ENCODE data around the gene GNAQ.

- no peak for TF ChIP-seq POLR2AphosphoS5 (IDR thresholded peaks at IDR 0.05; ENCODE audit: low read depth, low read length)
- no peak for TF ChIP-seq CTCF (IDR thresholded peaks at IDR 0.05)
- TF ChIP-seq JUND (IDR thresholded peaks at IDR 0.05): no peak
- no peak for TF ChIP-seq USF2 (IDR thresholded peaks at IDR 0.05; ENCODE audit: borderline replicate concordance, low read depth, low read length)
- no peak for TF ChIP-seq EP300 (IDR thresholded peaks at IDR 0.05; ENCODE audit: borderline replicate concordance in 1 of 2, low read depth in 1 of 2, low read length in 1 of 2)
- peak; percentile 32; the same call in 1 of the 2 replicates for TF ChIP-seq TEAD4 (IDR thresholded peaks at IDR 0.05; ENCODE audit: borderline replicate concordance, insufficient read depth)
- TF ChIP-seq YY1 (IDR thresholded peaks at IDR 0.05; ENCODE audit: low read depth): no peak
- no peak for TF ChIP-seq REST (IDR thresholded peaks at IDR 0.05; ENCODE audit: low read depth, low read length)
- TF ChIP-seq TAF1 (IDR thresholded peaks at IDR 0.05; ENCODE audit: borderline replicate concordance, low read depth, low read length): no peak
- no peak for TF ChIP-seq FOXJ3 (CRISPR knock-in tag; IDR thresholded peaks at IDR 0.05)
These were observed 17.7 kb downstream of the GNAQ start for GRCh38 chr9:78013934-78014333.

Measured in SK-N-SH (cell line).